CD4-positive, alpha-beta T cell (primary cell): Measurements from ENCODE around the gene FRYL. TPM values are rescaled to one million over a fixed set of nuclear protein-coding genes. Genes with fewer than 3 reads are reported as not detected.

Source experiments
- ATAC-seq: fragments of 200-7000 bp; cut with Tn5 transposase; one replicate; pipeline ENCODE4 v1.10.0; 2022; ENCODE audit warnings: mild to moderate bottlenecking; ENCODE audit not compliant: poor library complexity
- CTCF ChIA-PET: fragments of 350-600 bp; sonication (Branson Sonifier 250); formaldehyde crosslinking; loops from one replicate; lab custom pipeline; 2021; ENCODE audit warnings: antibody characterized with exemption, inconsistent platforms; lab: Charles Lee
- POLR2A ChIA-PET: fragments of 350-600 bp; sonication (Branson Sonifier 250); formaldehyde crosslinking; loops from one replicate; lab custom pipeline; 2021; ENCODE audit warnings: antibody characterized with exemption, inconsistent platforms; lab: Charles Lee
- DNase-seq, 14 experiments: peaks; one replicate each; pipeline ENCODE4 v3.0.0-alpha.2; 2013 to 2020; ENCODE audit warnings: mixed read lengths in 2 of 14
- H3K27ac ChIP-seq, 2 donors: one replicate each; pipeline versions ENCODE4 v1.5.1 to v1.7.0; 2013; ENCODE audit warnings: low read length in 2 of 2, low read depth in 1 of 2, mild to moderate bottlenecking in 1 of 2
- H3K27me3 ChIP-seq, 2 experiments: 1 replicate in 1 of 2; 2 replicates in 1 of 2; pipeline versions ENCODE4 v1.6.1 to v1.7.0; 2013; ENCODE audit warnings: low read length in 2 of 2, control low read depth in 1 of 2, mild to moderate bottlenecking in 1 of 2, moderate library complexity in 1 of 2; ENCODE audit not compliant: insufficient read depth in 2 of 2, control insufficient read depth in 1 of 2
- H3K36me3 ChIP-seq: one replicate; pipeline ENCODE4 v1.6.1; 2013; ENCODE audit warnings: low read length, control low read depth; ENCODE audit not compliant: insufficient read depth
- H3K4me1 ChIP-seq: one replicate; pipeline ENCODE4 v1.6.1; 2013; ENCODE audit warnings: low read length, control low read depth; ENCODE audit not compliant: insufficient read depth
- H3K4me3 ChIP-seq: one replicate; pipeline ENCODE4 v1.5.1; 2013; ENCODE audit warnings: mild to moderate bottlenecking, low read length, moderate library complexity
- H3K9me3 ChIP-seq, 2 experiments: 1 replicate in 1 of 2; 2 replicates in 1 of 2; pipeline versions ENCODE4 v1.6.1 to v1.7.0; 2013; ENCODE audit warnings: low read length in 2 of 2, mild to moderate bottlenecking in 2 of 2, control low read depth in 1 of 2, moderate library complexity in 1 of 2; ENCODE audit not compliant: control insufficient read depth in 1 of 2, insufficient read depth in 1 of 2
- H3K27ac Mint-ChIP-seq: one replicate; pipeline ENCODE4 v1.8.0; 2020; ENCODE audit warnings: mixed read lengths
- H3K27me3 Mint-ChIP-seq: one replicate; pipeline ENCODE4 v1.8.0; 2021; ENCODE audit warnings: mixed read lengths
- H3K36me3 Mint-ChIP-seq: one replicate; pipeline ENCODE4 v1.8.0; 2021; ENCODE audit warnings: low read depth, mixed read lengths
- H3K4me1 Mint-ChIP-seq: one replicate; pipeline ENCODE4 v1.8.0; 2021; ENCODE audit warnings: low read depth, mixed read lengths
- H3K4me3 Mint-ChIP-seq: one replicate; pipeline ENCODE4 v1.8.0; 2020; ENCODE audit warnings: mild to moderate bottlenecking, mixed read lengths
- H3K9me3 Mint-ChIP-seq: one replicate; pipeline ENCODE4 v1.8.0; 2020; ENCODE audit warnings: mixed read lengths
- CTCF ChIP-seq: fragments of 200-600 bp; IDR thresholded peaks from one replicate; pipeline ENCODE4 v1.8.0; 2022; ENCODE audit warnings: antibody characterized with exemption, mild to moderate bottlenecking
- intact Hi-C, 2 experiments: fragments of 100-400 bp; cut with DNase I in 1 of 2; cut with micrococcal nuclease in 1 of 2; formaldehyde crosslinking; loops; one replicate each; pipeline versions ENCODE4 v1.15.1 to v1.9.0; 2023 to 2025; cut with DNase I, micrococcal nuclease
- total RNA-seq, 174 experiments: library from RNA in 2 of 174; stranded (reverse) in 2 of 174; gene quantifications; one replicate each; pipeline ENCODE4 v1.2.3 and lab custom pipeline; 2021 to 2026

Gene FRYL
- total RNA-seq, 2 experiments from 2014 or later = 86.1 to 87.7 TPM

GRCh38 chr4:48692044-48692443 is 88.0 kb downstream of the FRYL start:
- Mint-ChIP-seq H3K27ac (peak overlapping the region; percentile 27), H3K27me3 (no peaks in the 10 kb centered on the region), H3K36me3 (peaks cover 5% of the 10 kb centered on the region), H3K4me1 (peaks cover 72% of the 10 kb centered on the region), H3K4me3 (no peak overlapping the region), H3K9me3 (no peaks in the 10 kb centered on the region)
- Histone ChIP-seq H3K27ac (no peak overlapping the region), H3K4me1 (peaks cover 3% of the 10 kb centered on the region), H3K9me3 (no peaks in the 10 kb centered on the region), H3K4me3 (no peak overlapping the region), H3K36me3 (no peaks in the 10 kb centered on the region), H3K27me3 (no peaks in the 10 kb centered on the region)
- DNase-seq (no peak), ATAC-seq (no peak)
- intact Hi-C loops = loop anchor here (5.0 to 10.0 kb wide), 2 partner anchors 85 to 143 kb away; partner anchors contain the start of gene OCIAD1 (in 1 of the 2)
- CTCF ChIA-PET = no interaction called here
- no peak for TF ChIP-seq CTCF
- POLR2A ChIA-PET = no interaction called here

- no peaks in the 10 kb centered on the region for H3K27me3 ChIP-seq
- DNase-seq (no peak), ATAC-seq (no peak)
- Mint-ChIP-seq H3K27ac (peak overlapping the region; percentile 39), H3K27me3 (no peaks in the 10 kb centered on the region), H3K4me3 (no peak overlapping the region), H3K4me1 (peaks cover 72% of the 10 kb centered on the region), H3K36me3 (peaks cover 3% of the 10 kb centered on the region), H3K9me3 (no peaks in the 10 kb centered on the region)
- no peak overlapping the region for H3K4me3 ChIP-seq
- intact Hi-C loops = no loop called here
- ChIA-PET CTCF (interaction anchor here (0.7 kb wide), 1 partner anchor 87 kb away, joined by 4 read pairs; no protein-coding TSS in a partner anchor), POLR2A (no interaction called here)
- TF ChIP-seq CTCF = no peak
- H3K4me1 ChIP-seq = no peaks in the 10 kb centered on the region
- H3K36me3 ChIP-seq = peaks cover under 1% of the 10 kb centered on the region
- H3K9me3 ChIP-seq = no peaks in the 10 kb centered on the region
- H3K27ac ChIP-seq = no peak overlapping the region
Observed at GRCh38 chr4:48688953-48689352, 91.1 kb downstream of the FRYL start.

GRCh38 chr4:48687313-48688051 is 92.6 kb downstream of the FRYL start:
- ChIA-PET CTCF (interaction anchor here (1.1 kb wide), 1 partner anchor 47 kb away, joined by 3 read pairs; no protein-coding TSS in a partner anchor), POLR2A (no interaction called here)
- Mint-ChIP-seq H3K4me3 (no peak overlapping the region), H3K4me1 (peaks cover 71% of the 10 kb centered on the region), H3K9me3 (no peaks in the 10 kb centered on the region), H3K27ac (peak overlapping the region; percentile 19), H3K27me3 (no peaks in the 10 kb centered on the region), H3K36me3 (peaks cover 18% of the 10 kb centered on the region)
- no peak overlapping the region for H3K4me3 ChIP-seq
- peaks cover 4% of the 10 kb centered on the region for H3K36me3 ChIP-seq
- DNase-seq (no peak), ATAC-seq (no peak)
- intact Hi-C loops = no loop called here
- no peak for TF ChIP-seq CTCF
- no peaks in the 10 kb centered on the region for H3K9me3 ChIP-seq
- no peaks in the 10 kb centered on the region for H3K4me1 ChIP-seq
- no peak overlapping the region for H3K27ac ChIP-seq
- no peaks in the 10 kb centered on the region for H3K27me3 ChIP-seq
